Left renal pelvis (tissue), 4 donors: ENCODE measurements around the gene NXPH4. TPM values are rescaled to one million over a fixed set of nuclear protein-coding genes. Genes with fewer than 3 reads are reported as not detected.
A peak's percentile ranks its signal among the peaks of the same experiment; 100 is the strongest.

Experiments
- DNase-seq, 4 donors: peaks; one replicate each; pipeline ENCODE4 v3.0.0-alpha.2; 2013; ENCODE audit warnings: low read depth in 4 of 4, low spot score in 3 of 4
- polyA plus RNA-seq, 4 donors: library from polyadenylated mRNA; unstranded; fragments of 120-200 nt; gene quantifications; one replicate each; pipeline ENCODE4 v1.2.1, GENCODE V29; 2013; ENCODE audit not compliant: insufficient read length in 4 of 4

The NXPH4 gene
- polyA plus RNA-seq, 4 donors = 3.2 to 6.5 (median 4.1) TPM

DNA sequence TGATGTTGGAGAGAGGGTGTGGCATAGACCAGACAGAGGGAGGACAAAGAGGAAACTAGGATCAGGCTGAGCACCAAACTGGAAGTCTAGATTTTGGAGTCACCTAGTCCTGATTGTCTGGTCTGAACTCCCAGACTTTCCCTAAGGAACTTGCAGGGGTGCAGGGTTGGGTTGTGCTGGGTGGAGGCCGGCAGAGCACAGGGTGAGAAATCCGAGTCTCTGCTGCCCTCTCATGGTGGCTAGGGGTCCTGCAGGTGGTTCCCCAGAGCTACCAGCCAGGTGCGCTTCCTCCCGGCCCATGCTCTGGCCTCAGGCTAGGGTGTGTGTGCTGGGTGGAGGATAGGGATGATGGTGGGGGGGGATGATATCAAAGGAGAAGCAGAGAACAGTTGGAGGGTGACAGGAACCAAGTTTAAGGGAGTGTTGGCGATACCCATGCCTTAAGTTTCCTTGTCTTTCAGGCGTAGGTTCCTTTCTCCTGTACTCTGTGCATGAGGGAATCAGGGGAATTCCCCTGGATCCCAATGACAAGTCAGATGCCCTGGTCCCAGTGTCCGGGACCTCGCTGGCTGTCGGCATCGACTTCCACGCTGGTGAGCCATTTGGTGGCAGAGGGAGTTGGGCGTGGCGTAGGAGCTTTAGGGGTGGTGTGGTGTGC lies 33.5 kb upstream of the NXPH4 start:
- peak; percentile 33 to 51 (median 36) for DNase-seq

DNA sequence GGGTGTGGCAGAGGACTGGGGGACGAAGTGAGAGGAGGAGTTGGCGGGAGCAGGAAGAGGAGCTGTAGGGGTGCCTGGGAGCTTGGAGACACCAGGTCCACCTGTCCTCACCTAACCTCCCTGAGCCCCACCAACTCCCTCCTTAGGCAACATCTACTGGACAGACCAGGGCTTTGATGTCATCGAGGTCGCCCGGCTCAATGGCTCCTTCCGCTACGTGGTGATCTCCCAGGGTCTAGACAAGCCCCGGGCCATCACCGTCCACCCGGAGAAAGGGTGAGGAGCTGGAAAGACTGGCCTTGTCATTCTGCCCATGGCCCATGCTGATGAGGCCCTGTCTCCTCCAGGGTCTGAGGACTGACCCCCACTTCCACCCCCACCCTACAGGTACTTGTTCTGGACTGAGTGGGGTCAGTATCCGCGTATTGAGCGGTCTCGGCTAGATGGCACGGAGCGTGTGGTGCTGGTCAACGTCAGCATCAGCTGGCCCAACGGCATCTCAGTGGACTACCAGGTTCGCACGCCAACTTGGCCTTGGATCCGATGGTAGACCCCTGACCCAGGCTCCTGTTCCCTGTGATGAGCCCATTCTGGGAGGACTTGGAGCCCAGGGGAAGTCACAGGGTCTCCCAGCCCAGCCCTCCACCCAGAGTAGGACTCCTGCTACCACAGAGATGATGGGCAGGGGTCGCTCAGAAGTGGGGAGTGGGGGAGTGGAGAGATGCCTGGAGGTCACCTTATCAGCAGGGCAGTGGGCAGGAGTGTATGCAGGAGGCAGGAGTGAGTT lies 32.5 kb upstream of the NXPH4 start:
- no peak for DNase-seq

DNA sequence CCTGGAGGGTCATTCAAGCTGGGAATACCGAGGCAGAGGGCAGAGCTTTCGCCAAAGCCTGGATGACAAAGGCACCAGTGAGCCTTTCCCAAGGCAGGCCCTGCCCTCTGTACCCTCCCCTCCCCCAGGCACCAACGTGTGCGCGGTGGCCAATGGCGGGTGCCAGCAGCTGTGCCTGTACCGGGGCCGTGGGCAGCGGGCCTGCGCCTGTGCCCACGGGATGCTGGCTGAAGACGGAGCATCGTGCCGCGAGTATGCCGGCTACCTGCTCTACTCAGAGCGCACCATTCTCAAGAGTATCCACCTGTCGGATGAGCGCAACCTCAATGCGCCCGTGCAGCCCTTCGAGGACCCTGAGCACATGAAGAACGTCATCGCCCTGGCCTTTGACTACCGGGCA lies 31.2 kb upstream of the NXPH4 start:
- no peak for DNase-seq

DNA sequence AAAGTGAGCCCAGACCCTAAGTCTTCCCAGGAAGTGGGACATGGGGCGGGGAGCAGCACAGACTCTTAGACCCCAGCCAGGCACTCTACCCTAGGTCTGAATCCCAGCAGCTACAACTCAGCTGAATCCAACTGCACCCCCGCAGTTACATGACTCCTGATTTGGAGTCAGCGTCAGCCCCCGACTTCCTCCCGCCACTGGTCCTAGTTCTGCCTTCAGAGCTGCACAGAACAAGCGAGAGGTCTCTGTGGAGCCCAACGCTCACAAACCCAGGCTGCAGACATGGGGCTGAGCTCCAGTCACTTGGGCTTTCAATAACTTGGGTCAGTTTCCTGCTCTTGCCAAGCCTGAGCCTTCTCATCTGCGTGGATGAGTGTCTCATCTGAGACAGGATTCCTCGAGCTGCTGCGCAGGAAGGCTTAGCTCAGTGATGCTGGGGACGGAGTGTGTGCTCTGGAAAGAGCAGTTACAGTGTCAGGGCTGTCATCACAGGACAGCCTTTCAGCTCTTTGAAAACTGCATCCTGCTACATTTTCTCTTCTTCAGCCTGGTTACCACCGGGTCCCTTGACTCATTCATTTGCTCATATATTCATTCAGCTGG lies 30.6 kb upstream of the NXPH4 start:
- DNase-seq = no peak

DNA sequence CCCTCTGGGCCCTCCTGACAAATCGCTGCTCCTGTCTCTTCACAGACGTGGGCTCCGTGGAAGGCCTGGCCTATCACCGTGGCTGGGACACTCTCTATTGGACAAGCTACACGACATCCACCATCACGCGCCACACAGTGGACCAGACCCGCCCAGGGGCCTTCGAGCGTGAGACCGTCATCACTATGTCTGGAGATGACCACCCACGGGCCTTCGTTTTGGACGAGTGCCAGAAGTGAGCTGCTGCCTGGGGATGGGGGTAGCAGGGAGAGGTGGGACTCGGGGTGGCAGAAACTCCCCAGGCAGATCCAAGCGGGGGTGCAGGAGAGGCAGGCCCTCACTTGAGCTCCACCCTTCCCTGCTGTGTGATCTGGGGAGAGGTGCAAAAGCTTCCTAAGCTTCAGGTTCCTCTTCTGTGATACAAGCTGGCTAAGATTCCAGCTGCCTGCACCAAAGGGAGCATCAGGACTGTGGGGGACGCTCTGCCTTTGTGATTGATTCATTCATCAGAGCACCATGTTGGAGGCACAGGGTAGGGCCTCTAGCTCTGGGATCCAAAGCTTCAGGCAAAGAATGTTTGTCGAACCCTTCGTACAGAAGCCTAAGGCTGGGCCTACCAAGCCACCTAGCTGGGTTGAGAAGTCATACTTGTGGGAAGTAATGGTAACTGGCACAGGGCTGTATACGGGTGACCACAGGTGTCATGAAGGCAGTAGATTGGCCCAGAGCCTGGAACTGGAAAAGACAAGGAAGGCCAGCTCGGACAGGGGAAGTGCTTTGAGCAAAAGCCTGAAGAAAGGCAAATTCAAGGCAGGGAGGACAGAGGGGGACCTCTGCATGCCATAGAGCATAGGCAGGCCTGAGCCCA lies 29.1 kb upstream of the NXPH4 start:
- DNase-seq = no peak

DNA sequence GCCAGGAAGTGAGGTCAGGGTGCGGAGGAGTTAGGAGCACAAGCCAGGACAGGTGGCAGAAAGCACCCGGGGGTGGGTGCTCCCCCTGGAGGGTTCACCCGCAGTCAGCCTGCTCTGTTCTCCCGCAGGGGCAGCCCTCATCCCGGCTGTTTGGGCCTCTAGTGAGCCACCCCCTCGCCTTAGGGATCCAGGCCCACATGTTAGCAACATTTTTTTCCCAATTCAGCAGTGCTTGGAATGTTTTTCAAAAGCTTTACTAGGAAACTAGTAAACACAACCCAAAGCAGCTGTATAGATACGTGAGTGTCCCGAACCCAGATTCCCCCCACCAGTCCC lies 28.5 kb upstream of the NXPH4 start:
- no peak for DNase-seq

DNA sequence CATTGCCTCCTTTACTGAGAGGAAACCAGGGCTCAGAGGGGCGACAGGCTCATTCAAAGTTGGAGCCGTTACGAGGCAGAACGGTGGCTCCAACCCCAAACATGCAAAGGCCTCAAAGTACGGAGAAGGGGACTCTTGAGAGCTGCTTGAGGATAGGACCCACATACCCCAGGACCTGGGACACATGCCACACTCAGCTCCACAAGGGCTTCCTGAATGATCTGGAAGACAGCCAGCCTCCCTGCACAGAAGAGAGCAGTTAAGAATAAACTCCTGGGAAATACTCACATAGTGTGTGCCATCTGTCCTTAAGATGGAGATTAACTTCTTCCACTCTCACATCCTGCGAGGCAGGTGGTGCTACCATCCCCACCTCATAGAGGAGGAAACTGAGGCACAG lies 26.6 kb upstream of the NXPH4 start:
- DNase-seq = no peak

DNA sequence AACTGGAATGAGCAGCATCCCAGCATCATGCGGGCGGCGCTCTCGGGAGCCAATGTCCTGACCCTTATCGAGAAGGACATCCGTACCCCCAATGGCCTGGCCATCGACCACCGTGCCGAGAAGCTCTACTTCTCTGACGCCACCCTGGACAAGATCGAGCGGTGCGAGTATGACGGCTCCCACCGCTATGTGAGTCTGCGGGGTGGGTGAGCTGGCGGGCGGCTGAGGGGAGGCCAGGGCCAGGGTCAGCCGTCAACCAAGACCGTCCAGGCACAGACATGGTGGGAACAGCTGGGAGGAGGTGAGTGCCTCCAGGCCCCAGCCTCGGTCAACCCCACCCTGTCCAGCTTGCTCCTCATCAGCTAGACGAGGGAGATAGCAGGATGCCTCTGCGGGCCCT lies 25.8 kb upstream of the NXPH4 start:
- no peak for DNase-seq

DNA sequence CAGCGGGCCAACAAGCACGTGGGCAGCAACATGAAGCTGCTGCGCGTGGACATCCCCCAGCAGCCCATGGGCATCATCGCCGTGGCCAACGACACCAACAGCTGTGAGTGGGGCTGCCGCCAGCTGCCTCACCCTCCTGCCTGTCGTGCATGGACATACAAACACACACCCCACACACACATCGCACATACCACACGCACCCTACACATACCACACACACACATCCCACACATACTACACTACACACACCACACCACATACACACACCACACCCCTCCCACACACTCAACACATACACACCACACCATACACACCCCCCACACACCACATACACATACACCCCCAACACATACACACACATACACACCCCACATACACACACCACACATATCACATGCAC lies 25.2 kb upstream of the NXPH4 start:
- DNase-seq = no peak

DNA sequence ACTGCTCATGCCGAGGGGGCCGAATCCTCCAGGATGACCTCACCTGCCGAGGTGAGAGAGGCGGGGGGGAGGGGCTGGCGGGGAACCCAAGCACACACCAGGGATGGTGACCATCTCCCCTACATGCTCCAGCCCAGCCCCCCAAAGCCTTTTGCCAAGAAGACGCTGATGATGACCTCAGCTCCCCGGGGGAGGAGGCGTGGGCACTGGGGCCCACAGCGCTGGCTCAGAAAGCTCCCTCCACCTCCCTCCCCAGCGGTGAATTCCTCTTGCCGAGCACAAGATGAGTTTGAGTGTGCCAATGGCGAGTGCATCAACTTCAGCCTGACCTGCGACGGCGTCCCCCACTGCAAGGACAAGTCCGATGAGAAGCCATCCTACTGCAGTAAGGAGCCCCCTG lies 23.7 kb upstream of the NXPH4 start:
- DNase-seq = no peak

DNA sequence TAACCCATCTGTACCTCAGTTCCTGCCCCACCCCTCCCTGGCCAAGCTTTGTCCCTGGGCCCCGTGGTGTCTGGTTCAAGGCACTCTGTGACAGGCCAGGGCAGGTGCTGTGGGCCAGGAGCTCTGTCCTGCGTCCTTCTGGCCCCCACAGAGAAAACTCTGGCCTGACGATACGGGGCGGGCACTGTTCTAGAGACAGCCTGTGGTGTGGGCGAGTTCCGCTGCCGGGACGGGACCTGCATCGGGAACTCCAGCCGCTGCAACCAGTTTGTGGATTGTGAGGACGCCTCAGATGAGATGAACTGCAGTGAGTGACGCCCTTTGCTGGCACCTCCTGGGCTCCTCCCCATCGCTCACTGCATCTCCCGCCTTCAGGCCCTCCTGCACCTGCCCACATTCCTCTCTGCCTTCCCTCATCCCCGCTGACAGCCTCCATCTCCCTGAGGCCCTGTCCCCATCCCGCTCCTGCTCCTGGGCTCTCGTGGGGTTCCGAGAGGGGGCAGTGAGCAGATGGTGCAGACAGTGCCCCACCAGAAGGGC lies 22.8 kb upstream of the NXPH4 start:
- DNase-seq = no peak

DNA sequence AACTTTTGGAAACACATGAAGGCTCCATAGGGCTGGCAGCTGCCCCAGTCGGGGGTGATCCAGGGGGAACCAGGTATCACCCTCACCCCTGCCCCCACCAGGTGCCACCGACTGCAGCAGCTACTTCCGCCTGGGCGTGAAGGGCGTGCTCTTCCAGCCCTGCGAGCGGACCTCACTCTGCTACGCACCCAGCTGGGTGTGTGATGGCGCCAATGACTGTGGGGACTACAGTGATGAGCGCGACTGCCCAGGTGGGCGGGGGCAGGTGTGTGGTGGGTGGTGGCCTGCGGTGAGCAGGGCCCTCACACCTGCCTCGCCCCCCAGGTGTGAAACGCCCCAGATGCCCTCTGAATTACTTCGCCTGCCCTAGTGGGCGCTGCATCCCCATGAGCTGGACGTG lies 22.3 kb upstream of the NXPH4 start:
- DNase-seq = no peak

DNA sequence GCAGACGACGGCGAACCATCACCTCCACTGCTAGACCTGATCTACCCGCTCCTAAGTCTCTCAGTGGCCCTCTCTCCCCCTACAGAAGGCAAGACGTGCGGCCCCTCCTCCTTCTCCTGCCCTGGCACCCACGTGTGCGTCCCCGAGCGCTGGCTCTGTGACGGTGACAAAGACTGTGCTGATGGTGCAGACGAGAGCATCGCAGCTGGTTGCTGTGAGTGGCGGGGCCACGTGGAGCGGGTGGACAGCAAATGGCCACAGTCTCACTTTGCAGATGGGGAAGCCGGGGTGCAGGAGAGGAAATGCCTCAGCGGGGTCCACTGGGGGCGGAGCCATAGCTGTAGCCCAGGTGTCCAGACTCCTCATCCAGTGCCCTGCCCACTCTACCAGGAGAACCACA lies 21.4 kb upstream of the NXPH4 start:
- DNase-seq = no peak

DNA sequence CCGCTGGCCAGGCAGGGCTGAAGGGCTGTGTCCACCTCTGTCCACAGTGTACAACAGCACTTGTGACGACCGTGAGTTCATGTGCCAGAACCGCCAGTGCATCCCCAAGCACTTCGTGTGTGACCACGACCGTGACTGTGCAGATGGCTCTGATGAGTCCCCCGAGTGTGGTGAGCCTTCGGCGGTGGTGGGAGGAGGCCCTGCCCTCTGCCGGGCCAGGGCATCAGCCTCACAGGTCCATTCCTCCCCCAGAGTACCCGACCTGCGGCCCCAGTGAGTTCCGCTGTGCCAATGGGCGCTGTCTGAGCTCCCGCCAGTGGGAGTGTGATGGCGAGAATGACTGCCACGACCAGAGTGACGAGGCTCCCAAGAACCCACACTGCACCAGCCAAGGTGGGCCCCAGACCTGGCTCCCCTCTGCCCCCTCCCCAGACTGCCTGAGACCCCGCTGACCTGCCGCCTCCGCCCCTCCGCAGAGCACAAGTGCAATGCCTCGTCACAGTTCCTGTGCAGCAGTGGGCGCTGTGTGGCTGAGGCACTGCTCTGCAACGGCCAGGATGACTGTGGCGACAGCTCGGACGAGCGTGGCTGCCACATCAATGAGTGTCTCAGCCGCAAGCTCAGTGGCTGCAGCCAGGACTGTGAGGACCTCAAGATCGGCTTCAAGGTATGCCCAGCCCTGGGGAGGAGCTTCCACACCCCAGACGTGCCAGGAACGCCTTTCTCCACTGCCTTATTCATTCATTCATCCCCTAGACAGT lies 20.8 kb upstream of the NXPH4 start:
- no peak for DNase-seq

DNA sequence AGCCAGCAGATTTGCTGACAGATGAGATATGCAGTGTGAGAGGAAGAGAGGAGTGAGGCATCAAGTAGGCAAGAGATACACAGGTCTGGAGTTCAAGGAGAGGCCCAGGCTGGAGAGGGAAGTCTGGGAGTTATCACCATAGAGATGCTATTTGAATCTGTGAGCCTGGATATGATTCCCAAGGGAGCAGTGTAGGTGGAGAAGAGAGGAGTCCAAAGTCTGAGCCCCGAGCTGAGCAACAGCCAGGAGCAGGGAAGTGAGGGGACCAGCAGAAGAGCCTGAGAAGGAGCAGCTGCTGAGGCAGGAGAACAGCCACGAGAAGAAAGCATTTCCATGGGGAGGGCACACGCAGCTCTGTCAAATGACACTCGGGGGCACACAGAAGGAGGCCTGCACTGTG lies 20.2 kb upstream of the NXPH4 start:
- no peak for DNase-seq

DNA sequence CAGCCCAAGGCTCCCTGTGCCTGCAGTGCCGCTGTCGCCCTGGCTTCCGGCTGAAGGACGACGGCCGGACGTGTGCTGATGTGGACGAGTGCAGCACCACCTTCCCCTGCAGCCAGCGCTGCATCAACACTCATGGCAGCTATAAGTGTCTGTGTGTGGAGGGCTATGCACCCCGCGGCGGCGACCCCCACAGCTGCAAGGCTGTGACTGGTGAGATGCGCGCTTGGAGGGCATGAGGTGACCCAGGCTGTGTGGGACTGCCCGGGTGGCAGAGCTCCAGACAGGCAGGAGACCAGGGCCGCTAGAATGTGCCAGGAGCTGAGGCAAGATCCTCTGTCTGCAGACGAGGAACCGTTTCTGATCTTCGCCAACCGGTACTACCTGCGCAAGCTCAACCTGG lies 19.6 kb upstream of the NXPH4 start:
- DNase-seq = no peak

DNA sequence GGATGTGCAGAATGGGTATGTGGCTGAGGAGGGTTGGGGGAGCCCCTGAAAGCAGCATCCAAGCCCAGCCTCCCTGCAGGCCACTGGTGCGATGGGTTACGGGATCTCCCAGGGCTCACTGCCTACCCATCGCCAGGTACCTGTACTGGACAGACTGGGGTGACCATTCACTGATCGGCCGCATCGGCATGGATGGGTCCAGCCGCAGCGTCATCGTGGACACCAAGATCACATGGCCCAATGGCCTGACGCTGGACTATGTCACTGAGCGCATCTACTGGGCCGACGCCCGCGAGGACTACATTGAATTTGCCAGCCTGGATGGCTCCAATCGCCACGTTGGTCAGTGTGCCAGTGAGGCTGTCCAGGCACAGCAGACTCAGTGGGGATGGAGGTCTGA lies 18.3 kb upstream of the NXPH4 start:
- no peak for DNase-seq

DNA sequence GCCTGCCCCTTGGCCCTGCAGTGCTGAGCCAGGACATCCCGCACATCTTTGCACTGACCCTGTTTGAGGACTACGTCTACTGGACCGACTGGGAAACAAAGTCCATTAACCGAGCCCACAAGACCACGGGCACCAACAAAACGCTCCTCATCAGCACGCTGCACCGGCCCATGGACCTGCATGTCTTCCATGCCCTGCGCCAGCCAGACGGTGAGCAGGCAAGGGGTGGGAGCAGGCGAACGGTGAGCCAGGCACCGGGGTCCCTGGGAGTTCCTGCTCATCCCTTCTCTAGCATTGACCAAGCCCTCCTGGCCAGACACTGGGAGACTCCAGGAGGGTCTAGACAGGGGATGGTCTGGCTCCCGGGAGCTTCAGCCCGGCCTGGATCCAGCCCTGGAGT lies 17.4 kb upstream of the NXPH4 start:
- no peak for DNase-seq

DNA sequence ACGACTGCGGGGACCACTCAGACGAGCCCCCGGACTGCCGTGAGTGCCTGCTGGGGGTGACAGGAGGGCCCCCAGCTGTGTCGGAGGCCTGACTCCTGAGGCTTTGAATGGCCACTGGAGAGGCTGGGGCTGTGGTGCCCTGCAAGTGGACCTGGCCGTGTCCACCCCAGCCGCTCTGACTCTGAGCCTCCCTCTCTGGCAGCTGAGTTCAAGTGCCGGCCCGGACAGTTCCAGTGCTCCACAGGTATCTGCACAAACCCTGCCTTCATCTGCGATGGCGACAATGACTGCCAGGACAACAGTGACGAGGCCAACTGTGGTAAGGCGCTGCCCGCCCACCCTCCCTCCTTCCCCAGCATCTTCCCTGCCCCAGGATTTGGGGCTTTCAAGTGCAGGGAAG lies 16.1 kb upstream of the NXPH4 start:
- no peak for DNase-seq

DNA sequence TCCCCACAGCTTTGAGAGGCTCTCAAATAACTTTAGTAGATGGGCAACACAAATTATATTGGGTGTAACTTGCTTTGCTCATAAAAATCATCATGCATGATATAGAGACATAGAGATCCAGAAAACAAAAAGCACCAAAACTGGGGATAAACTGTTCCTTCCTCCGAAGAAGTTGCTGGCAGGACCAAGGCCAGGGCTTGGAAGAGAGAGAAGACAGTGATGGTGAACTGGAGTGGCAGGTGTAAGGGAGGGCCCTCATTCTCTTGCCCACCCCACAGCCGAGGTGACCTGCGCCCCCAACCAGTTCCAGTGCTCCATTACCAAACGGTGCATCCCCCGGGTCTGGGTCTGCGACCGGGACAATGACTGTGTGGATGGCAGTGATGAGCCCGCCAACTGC lies 15.4 kb upstream of the NXPH4 start:
- no peak for DNase-seq
